ENCODE measurements around the gene NEDD9.
A peak's percentile ranks its signal among the peaks of the same experiment; 100 is the strongest.

NEDD9 gene

GRCh38 chr6:11140056-11140455, 92.4 kb downstream of the NEDD9 start:
- TF ChIP-seq CTCF (conservative IDR thresholded peaks at IDR 0.05; ENCODE audit: control insufficient read depth, insufficient read depth, low read depth, low read length), result no peak
- no peak for DNase-seq (ENCODE audit: low read depth)
- H3K4me3 ChIP-seq (ENCODE audit: control insufficient read depth, low read depth, low read length), result no peak overlapping the region

- no peak overlapping the region for H3K4me3 ChIP-seq (ENCODE audit: control insufficient read depth, low read depth, low read length)
- DNase-seq (ENCODE audit: low read depth), result peak; percentile 61
- TF ChIP-seq CTCF (conservative IDR thresholded peaks at IDR 0.05; ENCODE audit: control insufficient read depth, insufficient read depth, low read depth, low read length), result no peak
These were observed 93.2 kb downstream of the NEDD9 start for GRCh38 chr6:11139051-11139960.

DNA sequence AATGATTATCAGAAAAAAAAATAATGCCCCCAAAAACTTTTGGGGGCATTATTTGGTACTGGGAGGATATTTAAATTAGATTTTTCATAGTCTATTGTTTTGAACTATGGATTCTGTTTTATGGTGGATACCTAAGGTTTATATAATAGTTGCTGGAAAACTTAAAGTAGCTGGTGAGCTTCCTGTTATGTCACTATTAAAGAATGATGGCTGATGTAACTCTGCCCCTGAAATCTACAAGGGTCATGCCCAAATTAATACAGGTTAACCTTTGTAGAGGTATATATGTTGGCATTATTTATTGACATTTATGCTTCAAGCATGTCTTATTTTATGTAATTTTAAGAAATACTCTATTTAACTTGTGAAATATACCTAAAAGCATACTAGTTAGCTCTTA, 95.7 kb downstream of the NEDD9 start:
- TF ChIP-seq CTCF (conservative IDR thresholded peaks at IDR 0.05; ENCODE audit: control insufficient read depth, insufficient read depth, low read depth, low read length), result no peak
- no peak overlapping the region for H3K4me3 ChIP-seq (ENCODE audit: control insufficient read depth, low read depth, low read length)

More for the DNA sequence above, 95.7 kb downstream of the NEDD9 start:
- DNase-seq (ENCODE audit: low read depth), result no peak
